OCI-LY7 (cell line): Measurements from ENCODE around the gene IER5. TPM values are rescaled to one million over a fixed set of nuclear protein-coding genes. Genes with fewer than 3 reads are reported as not detected.

Experiments used
- BruUV-seq: library from RNA; stranded (reverse); fragments of 400-500 nt; replicated peaks from 2 replicates; lab custom pipeline; 2021; lab: Mats Ljungman, UMichigan
- CTCF ChIA-PET: fragments of 300-600 bp; sonication (Branson Sonifier 250); formaldehyde crosslinking; loops from one replicate; lab custom pipeline; 2022; ENCODE audit warnings: antibody characterized with exemption; ENCODE audit not compliant: unreplicated experiment; lab: Charles Lee
- POLR2A ChIA-PET: fragments of 300-600 bp; sonication (Branson Sonifier 250); formaldehyde crosslinking; loops from one replicate; lab custom pipeline; 2022; ENCODE audit warnings: antibody characterized with exemption; lab: Charles Lee
- DNase-seq: peaks from one replicate; pipeline ENCODE4 v3.0.0-alpha.2; 2015; ENCODE audit warnings: low spot score
- H2AFZ ChIP-seq: fragments of 200-600 bp; sonication (generic), shearing (Covaris generic); 2 replicates; pipeline ENCODE4 v1.6.1; 2014; ENCODE audit warnings: mild to moderate bottlenecking, antibody characterized with exemption, low read length, moderate library complexity
- H3K27ac ChIP-seq: fragments of 200-600 bp; sonication (generic); 2 replicates; pipeline ENCODE4 v1.5.1; 2014; ENCODE audit warnings: mixed run types, low read depth, mild to moderate bottlenecking, moderate library complexity, low read length, inconsistent platforms; ENCODE audit not compliant: poor library complexity, severe bottlenecking
- H3K36me3 ChIP-seq: fragments of 200-600 bp; sonication (generic); 2 replicates; pipeline ENCODE4 v1.6.1; 2014; ENCODE audit warnings: mild to moderate bottlenecking, antibody characterized with exemption, low read length, moderate library complexity, mixed read lengths; ENCODE audit not compliant: insufficient read depth
- H3K4me1 ChIP-seq: fragments of 200-600 bp; sonication (generic); 2 replicates; pipeline ENCODE4 v1.5.1; 2014; ENCODE audit warnings: mild to moderate bottlenecking, low read length; ENCODE audit not compliant: insufficient read depth, poor library complexity, severe bottlenecking
- H3K4me2 ChIP-seq: fragments of 200-600 bp; sonication (generic); 2 replicates; pipeline ENCODE4 v1.6.1; 2014; ENCODE audit warnings: mild to moderate bottlenecking, low read length
- H3K4me3 ChIP-seq: fragments of 200-600 bp; sonication (generic); 2 replicates; pipeline ENCODE4 v1.5.1; 2014; ENCODE audit warnings: mild to moderate bottlenecking, low read depth, low read length; ENCODE audit not compliant: poor library complexity, severe bottlenecking
- H3K79me2 ChIP-seq: fragments of 200-600 bp; sonication (generic); 2 replicates; pipeline ENCODE4 v1.6.1; 2016; ENCODE audit warnings: low read depth, mild to moderate bottlenecking, low read length, moderate library complexity, mixed read lengths; ENCODE audit not compliant: insufficient read depth
- H3K9me2 ChIP-seq: fragments of 200-600 bp; sonication (generic); 2 replicates; pipeline ENCODE4 v1.6.1; 2016; ENCODE audit warnings: mild to moderate bottlenecking, low read length, mixed read lengths; ENCODE audit not compliant: insufficient read depth
- H3K9me3 ChIP-seq: fragments of 200-600 bp; sonication (generic); 2 replicates; pipeline ENCODE4 v1.6.1; 2014; ENCODE audit warnings: mild to moderate bottlenecking, mixed run types, low read length, mixed read lengths
- H4K20me1 ChIP-seq: fragments of 200-600 bp; sonication (generic); 2 replicates; pipeline ENCODE4 v1.6.1; 2014; ENCODE audit warnings: mild to moderate bottlenecking, antibody characterized with exemption, low read length, moderate library complexity, mixed read lengths; ENCODE audit not compliant: insufficient read depth
- EZH2phosphoT487 ChIP-seq: fragments of 200-600 bp; sonication (generic); IDR thresholded peaks from 2 replicates; pipeline ENCODE4 v1.6.1; 2018; ENCODE audit warnings: low read depth, borderline replicate concordance, mild to moderate bottlenecking, mixed run types, antibody characterized with exemption, low read length, moderate library complexity, mixed read lengths
- intact Hi-C: fragments of 100-400 bp; cut with micrococcal nuclease; formaldehyde crosslinking; loops from one replicate; pipeline ENCODE4 v1.10.0; 2022; ENCODE audit not compliant: unreplicated experiment
- total RNA-seq, 2 experiments: library from RNA; depleted of rRNA in 1 of 2; stranded (reverse); fragments of >200 nt in 1 of 2; shearing (Covaris generic) in 1 of 2; gene quantifications; 2 replicates each; pipeline ENCODE4 v1.2.3, GENCODE V29; 2014 to 2022
- TF ChIP-seq, protein P1 (sequence below): fragments of 200-600 bp; sonication (generic); conservative IDR thresholded peaks from 2 replicates; pipeline ENCODE4 v1.5.1; 2014; ENCODE audit warnings: mild to moderate bottlenecking, antibody characterized with exemption, low read length, moderate library complexity, mixed read lengths

Gene IER5
- total RNA-seq, 2 experiments from 2014 or later = 7.2 to 14.3 TPM

- Histone ChIP-seq H3K9me2 (no peaks in the 10 kb centered on the region), H3K4me3 (no peak overlapping the region), H3K4me2 (no peak overlapping the region), H3K36me3 (no peaks in the 10 kb centered on the region), H3K27ac (no peak overlapping the region), H3K79me2 (no peaks in the 10 kb centered on the region), H3K4me1 (no peaks in the 10 kb centered on the region), H4K20me1 (no peaks in the 10 kb centered on the region), H3K9me3 (no peaks in the 10 kb centered on the region), H2AFZ (no peak overlapping the region)
- TF ChIP-seq, protein P1, sequence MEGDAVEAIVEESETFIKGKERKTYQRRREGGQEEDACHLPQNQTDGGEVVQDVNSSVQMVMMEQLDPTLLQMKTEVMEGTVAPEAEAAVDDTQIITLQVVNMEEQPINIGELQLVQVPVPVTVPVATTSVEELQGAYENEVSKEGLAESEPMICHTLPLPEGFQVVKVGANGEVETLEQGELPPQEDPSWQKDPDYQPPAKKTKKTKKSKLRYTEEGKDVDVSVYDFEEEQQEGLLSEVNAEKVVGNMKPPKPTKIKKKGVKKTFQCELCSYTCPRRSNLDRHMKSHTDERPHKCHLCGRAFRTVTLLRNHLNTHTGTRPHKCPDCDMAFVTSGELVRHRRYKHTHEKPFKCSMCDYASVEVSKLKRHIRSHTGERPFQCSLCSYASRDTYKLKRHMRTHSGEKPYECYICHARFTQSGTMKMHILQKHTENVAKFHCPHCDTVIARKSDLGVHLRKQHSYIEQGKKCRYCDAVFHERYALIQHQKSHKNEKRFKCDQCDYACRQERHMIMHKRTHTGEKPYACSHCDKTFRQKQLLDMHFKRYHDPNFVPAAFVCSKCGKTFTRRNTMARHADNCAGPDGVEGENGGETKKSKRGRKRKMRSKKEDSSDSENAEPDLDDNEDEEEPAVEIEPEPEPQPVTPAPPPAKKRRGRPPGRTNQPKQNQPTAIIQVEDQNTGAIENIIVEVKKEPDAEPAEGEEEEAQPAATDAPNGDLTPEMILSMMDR = no peak
- TF ChIP-seq EZH2phosphoT487 = no peak
- intact Hi-C loops = no loop called here
- DNase-seq = no peak
- BruUV-seq = no TSS peak
- CTCF ChIA-PET = no interaction called here
- POLR2A ChIA-PET = no interaction called here
Observed at GRCh38 chr1:181119093-181119989, 30.8 kb downstream of the IER5 start.

DNA sequence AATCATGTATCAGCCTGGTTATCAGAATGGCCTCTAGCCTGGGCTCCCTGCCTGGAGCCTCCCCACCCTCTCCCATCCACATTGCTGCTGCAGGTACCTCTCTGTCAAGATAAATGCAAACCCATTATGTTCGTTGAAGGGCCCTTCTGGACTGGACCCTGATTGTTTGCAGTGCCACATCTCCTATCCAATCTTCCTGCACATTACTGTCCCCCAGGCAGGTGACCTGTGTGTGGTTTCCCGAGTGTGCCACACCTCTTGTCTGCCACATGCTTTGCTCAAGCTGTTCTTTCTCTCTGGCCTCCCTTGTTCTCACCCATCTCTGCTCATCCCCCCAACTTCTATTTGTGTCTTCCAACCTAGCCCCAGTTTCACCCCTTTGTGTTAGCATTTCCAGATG lies 32.4 kb downstream of the IER5 start:
- TF ChIP-seq, protein P1 = no peak
- H3K9me2 ChIP-seq = no peaks in the 10 kb centered on the region
- ChIA-PET CTCF (no interaction called here), POLR2A (no interaction called here)
- H2AFZ ChIP-seq = no peak overlapping the region
- H3K9me3 ChIP-seq = no peaks in the 10 kb centered on the region
- no peak overlapping the region for H3K4me2 ChIP-seq
- H3K4me1 ChIP-seq = no peaks in the 10 kb centered on the region
- H3K27ac ChIP-seq = no peak overlapping the region
- DNase-seq = no peak
- H3K4me3 ChIP-seq = no peak overlapping the region
- no peaks in the 10 kb centered on the region for H3K36me3 ChIP-seq
- H3K79me2 ChIP-seq = no peaks in the 10 kb centered on the region
- H4K20me1 ChIP-seq = no peaks in the 10 kb centered on the region
- no TSS peak for BruUV-seq
- intact Hi-C loops = no loop called here

GRCh38 chr1:181121498-181121897 lies 33.0 kb downstream of the IER5 start:
- Histone ChIP-seq H4K20me1 (no peaks in the 10 kb centered on the region), H3K36me3 (no peaks in the 10 kb centered on the region), H3K4me2 (no peak overlapping the region), H3K79me2 (no peaks in the 10 kb centered on the region), H3K4me3 (no peak overlapping the region), H2AFZ (no peak overlapping the region), H3K4me1 (no peaks in the 10 kb centered on the region), H3K27ac (no peak overlapping the region), H3K9me2 (no peaks in the 10 kb centered on the region), H3K9me3 (no peaks in the 10 kb centered on the region)
- no TSS peak for BruUV-seq
- ChIA-PET POLR2A (no interaction called here), CTCF (no interaction called here)
- DNase-seq = no peak
- TF ChIP-seq, protein P1 = no peak
- TF ChIP-seq EZH2phosphoT487 = no peak
- intact Hi-C loops = no loop called here
